Lower leg skin (tissue), 3 donors: Measurements from ENCODE around the gene GSTP1.

ENCODE experiments used
- POLR2A ChIP-seq, 2 donors: fragments of 450-650 bp; IDR thresholded peaks; one replicate each; pipeline ENCODE4 v1.6.1; 2016 to 2017; ENCODE audit warnings: antibody characterized with exemption in 2 of 2, mild to moderate bottlenecking in 1 of 2, moderate library complexity in 1 of 2
- TF ChIP-seq, protein P1 (sequence below), 3 donors: fragments of 450-650 bp; IDR thresholded peaks; one replicate each; pipeline ENCODE4 v1.5.1; 2016; ENCODE audit warnings: antibody characterized with exemption in 3 of 3, mild to moderate bottlenecking in 3 of 3, moderate library complexity in 2 of 3

- TF ChIP-seq, protein P1, sequence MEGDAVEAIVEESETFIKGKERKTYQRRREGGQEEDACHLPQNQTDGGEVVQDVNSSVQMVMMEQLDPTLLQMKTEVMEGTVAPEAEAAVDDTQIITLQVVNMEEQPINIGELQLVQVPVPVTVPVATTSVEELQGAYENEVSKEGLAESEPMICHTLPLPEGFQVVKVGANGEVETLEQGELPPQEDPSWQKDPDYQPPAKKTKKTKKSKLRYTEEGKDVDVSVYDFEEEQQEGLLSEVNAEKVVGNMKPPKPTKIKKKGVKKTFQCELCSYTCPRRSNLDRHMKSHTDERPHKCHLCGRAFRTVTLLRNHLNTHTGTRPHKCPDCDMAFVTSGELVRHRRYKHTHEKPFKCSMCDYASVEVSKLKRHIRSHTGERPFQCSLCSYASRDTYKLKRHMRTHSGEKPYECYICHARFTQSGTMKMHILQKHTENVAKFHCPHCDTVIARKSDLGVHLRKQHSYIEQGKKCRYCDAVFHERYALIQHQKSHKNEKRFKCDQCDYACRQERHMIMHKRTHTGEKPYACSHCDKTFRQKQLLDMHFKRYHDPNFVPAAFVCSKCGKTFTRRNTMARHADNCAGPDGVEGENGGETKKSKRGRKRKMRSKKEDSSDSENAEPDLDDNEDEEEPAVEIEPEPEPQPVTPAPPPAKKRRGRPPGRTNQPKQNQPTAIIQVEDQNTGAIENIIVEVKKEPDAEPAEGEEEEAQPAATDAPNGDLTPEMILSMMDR (IDR thresholded peaks at IDR 0.05): no peak
- no peak for TF ChIP-seq POLR2A (IDR thresholded peaks at IDR 0.05)
These were observed 19.4 kb upstream of the GSTP1 start for GRCh38 chr11:67564230-67564629.
